Coronary artery (tissue), 2 donors: ENCODE results near the gene KPNA3.
A peak's percentile ranks its signal among the peaks of the same experiment; 100 is the strongest.
"Not testable (repeated sequence)": the region's sequence is repeated elsewhere in the genome, so short reads cannot be mapped to it uniquely, and the experiment has no call there.

ENCODE experiments used
- DNase-seq: peaks from one replicate; pipeline ENCODE4 v3.0.0-alpha.2; 2017; ENCODE audit warnings: low spot score
- H3K27ac ChIP-seq, 2 donors: fragments of 200-600 bp; sonication (generic); one replicate each; pipeline ENCODE4 v1.5.1; 2016 to 2019
- H3K4me3 ChIP-seq: fragments of 200-600 bp; sonication (generic); 2 replicates; pipeline ENCODE4 v1.5.1; 2016; ENCODE audit warnings: mild to moderate bottlenecking, moderate library complexity
- CTCF ChIP-seq: fragments of 200-600 bp; sonication (generic); IDR thresholded peaks from one replicate; pipeline ENCODE4 v1.5.1; 2019; ENCODE audit warnings: antibody characterized with exemption

KPNA3 gene

GRCh38 chr13:49810567-49811526 is 18.4 kb upstream of the KPNA3 start:
- DNase-seq, result no peak
- no peak for TF ChIP-seq CTCF
- H3K4me3 ChIP-seq, result no peak overlapping the region
- H3K27ac ChIP-seq, result peak overlapping the region in 1 of 2 donors; percentile 19

- no peak overlapping the region for H3K27ac ChIP-seq
- DNase-seq, result no peak
- no peak overlapping the region for H3K4me3 ChIP-seq
- no peak for TF ChIP-seq CTCF
These were observed 15.2 kb upstream of the KPNA3 start for GRCh38 chr13:49807681-49808080.

- TF ChIP-seq CTCF, result no peak
- Histone ChIP-seq H3K27ac (no peak overlapping the region), H3K4me3 (no peak overlapping the region)
- DNase-seq, result no peak
These were observed 13.6 kb upstream of the KPNA3 start for GRCh38 chr13:49806126-49806536.

- DNase-seq, H3K4me3 ChIP-seq, H3K27ac ChIP-seq: not testable (repeated sequence)
These were observed 10.6 kb upstream of the KPNA3 start for GRCh38 chr13:49803047-49803446.

- Histone ChIP-seq H3K27ac (no peak overlapping the region), H3K4me3 (no peak overlapping the region)
- DNase-seq, result no peak
- no peak for TF ChIP-seq CTCF
These were observed 9.9 kb upstream of the KPNA3 start for GRCh38 chr13:49802426-49802825.

- DNase-seq, result peak; percentile 82
- Histone ChIP-seq H3K4me3 (peak overlapping the region; percentile 94), H3K27ac (peak overlapping the region; percentile 87 to 96)
- TF ChIP-seq CTCF, result no peak
These were observed 552 bp downstream of the KPNA3 start for GRCh38 chr13:49791711-49792549.

GRCh38 chr13:49791315-49791710 is 1.2 kb downstream of the KPNA3 start:
- no peak for TF ChIP-seq CTCF
- H3K4me3 ChIP-seq, result peak overlapping the region; percentile 94
- H3K27ac ChIP-seq, result peak overlapping the region; percentile 87 to 96
- no peak for DNase-seq
